HG03139 (cell line): ENCODE measurements around the gene DCLK1.

Experiments used
- ATAC-seq: cut with Tn5 transposase; IDR thresholded peaks from one replicate; pipeline ENCODE4 v1.9.1; 2021; ENCODE audit not compliant: unreplicated experiment

Gene DCLK1

GRCh38 chr13:35909837-35910540 lies 221.2 kb downstream of the DCLK1 start:
- ATAC-seq, result no peak

- ATAC-seq, result no peak
These were observed 222.1 kb downstream of the DCLK1 start for GRCh38 chr13:35909091-35909490.

- no peak for ATAC-seq
These were observed 223.0 kb downstream of the DCLK1 start for GRCh38 chr13:35908226-35908625.

GRCh38 chr13:35906636-35907035 lies 224.5 kb downstream of the DCLK1 start:
- no peak for ATAC-seq

GRCh38 chr13:35903075-35903474 lies 228.1 kb downstream of the DCLK1 start:
- ATAC-seq, result no peak

GRCh38 chr13:35898041-35898440 lies 233.1 kb downstream of the DCLK1 start:
- ATAC-seq, result no peak

- ATAC-seq, result no peak
These were observed 236.5 kb downstream of the DCLK1 start for GRCh38 chr13:35894636-35895035.

- no peak for ATAC-seq
These were observed 238.1 kb downstream of the DCLK1 start for GRCh38 chr13:35892837-35893814.

- no peak for ATAC-seq
These were observed 239.4 kb downstream of the DCLK1 start for GRCh38 chr13:35891507-35892441.

GRCh38 chr13:35889560-35889959 lies 241.6 kb downstream of the DCLK1 start:
- no peak for ATAC-seq

- ATAC-seq, result no peak
These were observed 242.2 kb downstream of the DCLK1 start for GRCh38 chr13:35888981-35889380.

- no peak for ATAC-seq
These were observed 242.7 kb downstream of the DCLK1 start for GRCh38 chr13:35888457-35888883.

- ATAC-seq, result no peak
These were observed 244.0 kb downstream of the DCLK1 start for GRCh38 chr13:35887115-35887666.

GRCh38 chr13:35886332-35887114 lies 244.7 kb downstream of the DCLK1 start:
- ATAC-seq, result no peak

- ATAC-seq, result no peak
These were observed 246.9 kb downstream of the DCLK1 start for GRCh38 chr13:35884211-35884760.

GRCh38 chr13:35882722-35883497 lies 248.3 kb downstream of the DCLK1 start:
- no peak for ATAC-seq

- ATAC-seq, result no peak
These were observed 249.8 kb downstream of the DCLK1 start for GRCh38 chr13:35881360-35881759.

- ATAC-seq, result no peak
These were observed 252.1 kb downstream of the DCLK1 start for GRCh38 chr13:35879111-35879510.

- no peak for ATAC-seq
These were observed 254.6 kb downstream of the DCLK1 start for GRCh38 chr13:35876601-35877000.
